A549 (cell line): Measurements from ENCODE around the gene ZNF133.

ENCODE experiments used
- HDAC2 ChIP-seq: fragments of 200-600 bp; sonication (generic); IDR thresholded peaks from 2 replicates; pipeline ENCODE4 v1.6.1; 2016
- POLR2A ChIP-seq: IDR thresholded peaks from 2 replicates; pipeline ENCODE4 v1.6.1; 2012; ENCODE audit warnings: mild to moderate bottlenecking, low read length
- TF ChIP-seq, protein P1 (sequence below): fragments of >200 bp; sonication (Bioruptor Twin); formaldehyde crosslinking; IDR thresholded peaks from 3 replicates; pipeline ENCODE4 v1.5.1; 2016
- TF ChIP-seq, protein P2 (sequence below): fragments of >200 bp; sonication (Bioruptor Twin); formaldehyde crosslinking; IDR thresholded peaks from 3 replicates; pipeline ENCODE4 v1.6.1; 2016

DNA sequence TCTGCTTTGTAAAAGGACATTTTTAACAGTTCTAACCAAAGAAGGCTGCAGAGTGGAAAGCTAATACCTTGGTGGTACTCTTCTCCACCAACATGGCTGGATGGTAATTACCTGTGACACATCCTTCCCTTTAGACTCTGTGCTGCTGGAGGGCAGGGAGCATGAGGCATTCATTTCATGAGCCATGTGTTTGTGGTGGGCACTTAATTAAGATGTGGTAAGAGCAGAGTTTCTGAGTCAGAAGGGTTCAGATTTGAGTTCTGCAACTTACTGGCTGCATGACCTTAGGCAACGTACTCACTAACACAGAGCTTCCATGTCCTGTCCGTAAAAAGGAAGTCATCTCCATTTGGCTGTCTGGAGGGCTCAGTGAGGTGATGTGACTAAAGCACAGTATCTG is 9.1 kb upstream of the ZNF133 start:
- TF ChIP-seq HDAC2 (no peak), POLR2A (no peak)
- TF ChIP-seq, protein P1, sequence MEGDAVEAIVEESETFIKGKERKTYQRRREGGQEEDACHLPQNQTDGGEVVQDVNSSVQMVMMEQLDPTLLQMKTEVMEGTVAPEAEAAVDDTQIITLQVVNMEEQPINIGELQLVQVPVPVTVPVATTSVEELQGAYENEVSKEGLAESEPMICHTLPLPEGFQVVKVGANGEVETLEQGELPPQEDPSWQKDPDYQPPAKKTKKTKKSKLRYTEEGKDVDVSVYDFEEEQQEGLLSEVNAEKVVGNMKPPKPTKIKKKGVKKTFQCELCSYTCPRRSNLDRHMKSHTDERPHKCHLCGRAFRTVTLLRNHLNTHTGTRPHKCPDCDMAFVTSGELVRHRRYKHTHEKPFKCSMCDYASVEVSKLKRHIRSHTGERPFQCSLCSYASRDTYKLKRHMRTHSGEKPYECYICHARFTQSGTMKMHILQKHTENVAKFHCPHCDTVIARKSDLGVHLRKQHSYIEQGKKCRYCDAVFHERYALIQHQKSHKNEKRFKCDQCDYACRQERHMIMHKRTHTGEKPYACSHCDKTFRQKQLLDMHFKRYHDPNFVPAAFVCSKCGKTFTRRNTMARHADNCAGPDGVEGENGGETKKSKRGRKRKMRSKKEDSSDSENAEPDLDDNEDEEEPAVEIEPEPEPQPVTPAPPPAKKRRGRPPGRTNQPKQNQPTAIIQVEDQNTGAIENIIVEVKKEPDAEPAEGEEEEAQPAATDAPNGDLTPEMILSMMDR: no peak
- TF ChIP-seq, protein P2, sequence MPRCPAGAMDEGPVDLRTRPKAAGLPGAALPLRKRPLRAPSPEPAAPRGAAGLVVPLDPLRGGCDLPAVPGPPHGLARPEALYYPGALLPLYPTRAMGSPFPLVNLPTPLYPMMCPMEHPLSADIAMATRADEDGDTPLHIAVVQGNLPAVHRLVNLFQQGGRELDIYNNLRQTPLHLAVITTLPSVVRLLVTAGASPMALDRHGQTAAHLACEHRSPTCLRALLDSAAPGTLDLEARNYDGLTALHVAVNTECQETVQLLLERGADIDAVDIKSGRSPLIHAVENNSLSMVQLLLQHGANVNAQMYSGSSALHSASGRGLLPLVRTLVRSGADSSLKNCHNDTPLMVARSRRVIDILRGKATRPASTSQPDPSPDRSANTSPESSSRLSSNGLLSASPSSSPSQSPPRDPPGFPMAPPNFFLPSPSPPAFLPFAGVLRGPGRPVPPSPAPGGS: no peak
